Cardiac septum (tissue), 1 donor: Measurements from ENCODE around the gene SMARCC1. TPM values are rescaled to one million over a fixed set of nuclear protein-coding genes. Genes with fewer than 3 reads are reported as not detected.

Experiments used
- DNase-seq: peaks from one replicate; pipeline ENCODE4 v3.0.0-alpha.2; 2020; ENCODE audit warnings: low spot score
- intact Hi-C: fragments of 100-400 bp; cut with DNase I; formaldehyde crosslinking; loops from one replicate; pipeline ENCODE4 v1.14.0; 2022
- total RNA-seq: library from RNA; stranded (reverse); fragmentation: NEBNext Ultra II Directional; extraction: Animal tissue kit (Norgen Biotek cat#: 25700); gene quantifications from one replicate; pipeline ENCODE4 v1.2.1, GENCODE V29; 2021
- donor health status: DM: no; HTN: no; CAD: no.

The SMARCC1 gene
- total RNA-seq, 1 donor from 2014 or later, result 31.7 TPM

GRCh38 chr3:47646362-47646761 is 135.3 kb downstream of the SMARCC1 start:
- no peak for DNase-seq
- intact Hi-C loops, result no loop called here

GRCh38 chr3:47645551-47645950 is 136.1 kb downstream of the SMARCC1 start:
- no peak for DNase-seq
- intact Hi-C loops, result no loop called here

- no peak for DNase-seq
- intact Hi-C loops, result no loop called here
Observed at GRCh38 chr3:47643092-47643491, 138.6 kb downstream of the SMARCC1 start.

- DNase-seq, result no peak
- intact Hi-C loops, result no loop called here
Observed at GRCh38 chr3:47641739-47642138, 140.0 kb downstream of the SMARCC1 start.

- DNase-seq, result no peak
Observed at GRCh38 chr3:47636921-47637320, 144.8 kb downstream of the SMARCC1 start.

GRCh38 chr3:47636225-47636624 is 145.5 kb downstream of the SMARCC1 start:
- intact Hi-C loops, result no loop called here
- no peak for DNase-seq

More at GRCh38 chr3:47636921-47637320, 144.8 kb downstream of the SMARCC1 start:
- intact Hi-C loops, result no loop called here

- intact Hi-C loops, result no loop called here
- DNase-seq, result no peak
Observed at GRCh38 chr3:47635536-47635935, 146.2 kb downstream of the SMARCC1 start.

- intact Hi-C loops, result no loop called here
- no peak for DNase-seq
Observed at GRCh38 chr3:47634996-47635395, 146.7 kb downstream of the SMARCC1 start.

- intact Hi-C loops, result no loop called here
- DNase-seq, result no peak
Observed at GRCh38 chr3:47630810-47631209, 150.9 kb downstream of the SMARCC1 start.

- intact Hi-C loops, result no loop called here
- DNase-seq, result no peak
Observed at GRCh38 chr3:47629770-47630169, 151.9 kb downstream of the SMARCC1 start.

GRCh38 chr3:47628426-47628825 is 153.3 kb downstream of the SMARCC1 start:
- intact Hi-C loops, result no loop called here
- no peak for DNase-seq

- intact Hi-C loops, result no loop called here
- DNase-seq, result no peak
Observed at GRCh38 chr3:47622671-47623461, 158.8 kb downstream of the SMARCC1 start.

- DNase-seq, result no peak
- intact Hi-C loops, result no loop called here
Observed at GRCh38 chr3:47617086-47618010, 164.3 kb downstream of the SMARCC1 start.

- intact Hi-C loops, result no loop called here
- no peak for DNase-seq
Observed at GRCh38 chr3:47614788-47615187, 166.9 kb downstream of the SMARCC1 start.

GRCh38 chr3:47613722-47614121 is 168.0 kb downstream of the SMARCC1 start:
- intact Hi-C loops, result no loop called here
- no peak for DNase-seq

GRCh38 chr3:47612879-47613278 is 168.8 kb downstream of the SMARCC1 start:
- no peak for DNase-seq
- intact Hi-C loops, result no loop called here

GRCh38 chr3:47612178-47612577 is 169.5 kb downstream of the SMARCC1 start:
- no peak for DNase-seq
- intact Hi-C loops, result no loop called here

GRCh38 chr3:47611576-47611975 is 170.1 kb downstream of the SMARCC1 start:
- intact Hi-C loops, result no loop called here
- no peak for DNase-seq

- intact Hi-C loops, result no loop called here
- no peak for DNase-seq
Observed at GRCh38 chr3:47610583-47610982, 171.1 kb downstream of the SMARCC1 start.

GRCh38 chr3:47607335-47607734 is 174.4 kb downstream of the SMARCC1 start:
- intact Hi-C loops, result no loop called here
- DNase-seq, result no peak

GRCh38 chr3:47606165-47606564 is 175.5 kb downstream of the SMARCC1 start:
- no peak for DNase-seq
- intact Hi-C loops, result no loop called here
